Measurements from ENCODE around the gene DVL1. TPM values are rescaled to one million over a fixed set of nuclear protein-coding genes. Genes with fewer than 3 reads are reported as not detected.

Gene DVL1
- total RNA-seq, 1 donor from 2014 or later: 55.0 TPM

DNA sequence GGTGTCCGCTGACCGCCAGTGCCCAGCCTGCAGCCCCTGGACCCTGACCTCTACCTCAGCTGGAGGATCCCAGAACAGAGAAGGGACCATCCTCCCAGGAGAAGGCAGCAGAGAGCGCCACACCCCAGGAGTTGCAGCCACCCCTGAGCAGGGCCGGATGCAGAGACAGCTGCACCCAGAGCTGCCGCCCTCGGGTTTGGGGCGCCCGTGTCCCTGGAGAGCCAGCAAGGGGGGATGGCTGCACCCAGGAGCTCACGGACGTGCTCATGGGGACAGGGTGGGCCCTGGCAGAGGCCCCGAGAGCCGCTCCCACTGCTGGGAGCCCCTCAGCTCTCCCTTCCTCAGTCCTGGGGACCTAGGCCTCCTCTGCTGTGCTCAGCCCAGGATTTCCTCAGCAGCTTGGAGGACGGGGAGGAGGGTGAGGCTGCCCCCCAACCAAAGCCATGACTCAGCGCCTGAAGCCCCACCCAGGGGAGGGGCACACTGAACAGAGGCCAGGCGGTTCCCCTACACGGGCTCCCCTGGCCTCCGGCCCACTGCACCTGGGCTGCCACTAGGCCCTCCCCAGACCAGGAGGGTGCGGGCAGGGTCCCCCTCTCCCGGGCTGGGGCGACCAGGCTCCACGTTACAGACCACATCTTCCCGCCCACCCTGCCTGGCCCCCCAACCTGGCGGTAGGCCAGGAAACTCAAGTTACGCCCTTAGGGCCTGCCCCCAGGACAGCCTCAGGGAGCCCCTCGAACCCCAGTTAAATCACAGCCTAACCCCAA is 43.7 kb downstream of the DVL1 start:
- Mint-ChIP-seq H3K36me3 (ENCODE audit: low read depth, unreplicated experiment) (peaks cover 4% of the 10 kb centered on the region), H3K27ac (ENCODE audit: unreplicated experiment) (peak overlapping the region; percentile 91), H3K4me1 (ENCODE audit: low read depth, unreplicated experiment) (peaks cover 8% of the 10 kb centered on the region), H3K27me3 (ENCODE audit: low read depth, unreplicated experiment) (no peaks in the 10 kb centered on the region), H3K4me3 (ENCODE audit: unreplicated experiment) (peak overlapping the region; percentile 92), H3K9me3 (ENCODE audit: unreplicated experiment) (no peaks in the 10 kb centered on the region)
- Histone ChIP-seq H3K9me3 (ENCODE audit: insufficient read depth, low read depth, low read length) (no peaks in the 10 kb centered on the region), H3K27me3 (ENCODE audit: insufficient read depth, low read length) (no peaks in the 10 kb centered on the region), H3K79me2 (ENCODE audit: insufficient read depth, low read length) (peaks cover 61% of the 10 kb centered on the region), H3K4me1 (ENCODE audit: insufficient read depth, low read length) (peaks cover 41% of the 10 kb centered on the region), H3K4me3 (ENCODE audit: insufficient read depth, low read depth, low read length) (no peak overlapping the region), H3K36me3 (ENCODE audit: insufficient read depth, low read length) (no peaks in the 10 kb centered on the region), H3K9ac (ENCODE audit: low read length) (peak overlapping the region; percentile 79), H4K20me1 (ENCODE audit: insufficient read depth, low read length) (peaks cover 67% of the 10 kb centered on the region), H3K4me2 (ENCODE audit: low read length) (peak overlapping the region; percentile 88), H3K27ac (ENCODE audit: low read depth, low read length) (peak overlapping the region; percentile 40), H2AFZ (ENCODE audit: low read depth, low read length) (no peak overlapping the region)
- DNase-seq (ENCODE audit: low read depth): peak; percentile 61
- no peak for TF ChIP-seq EZH2 (IDR thresholded peaks at IDR 0.05; ENCODE audit: insufficient read depth, low read length)
- TF ChIP-seq, protein P1, sequence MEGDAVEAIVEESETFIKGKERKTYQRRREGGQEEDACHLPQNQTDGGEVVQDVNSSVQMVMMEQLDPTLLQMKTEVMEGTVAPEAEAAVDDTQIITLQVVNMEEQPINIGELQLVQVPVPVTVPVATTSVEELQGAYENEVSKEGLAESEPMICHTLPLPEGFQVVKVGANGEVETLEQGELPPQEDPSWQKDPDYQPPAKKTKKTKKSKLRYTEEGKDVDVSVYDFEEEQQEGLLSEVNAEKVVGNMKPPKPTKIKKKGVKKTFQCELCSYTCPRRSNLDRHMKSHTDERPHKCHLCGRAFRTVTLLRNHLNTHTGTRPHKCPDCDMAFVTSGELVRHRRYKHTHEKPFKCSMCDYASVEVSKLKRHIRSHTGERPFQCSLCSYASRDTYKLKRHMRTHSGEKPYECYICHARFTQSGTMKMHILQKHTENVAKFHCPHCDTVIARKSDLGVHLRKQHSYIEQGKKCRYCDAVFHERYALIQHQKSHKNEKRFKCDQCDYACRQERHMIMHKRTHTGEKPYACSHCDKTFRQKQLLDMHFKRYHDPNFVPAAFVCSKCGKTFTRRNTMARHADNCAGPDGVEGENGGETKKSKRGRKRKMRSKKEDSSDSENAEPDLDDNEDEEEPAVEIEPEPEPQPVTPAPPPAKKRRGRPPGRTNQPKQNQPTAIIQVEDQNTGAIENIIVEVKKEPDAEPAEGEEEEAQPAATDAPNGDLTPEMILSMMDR (IDR thresholded peaks at IDR 0.05; ENCODE audit: insufficient read depth, low read depth, low read length): no peak
- FAIRE-seq: no peak

DNA sequence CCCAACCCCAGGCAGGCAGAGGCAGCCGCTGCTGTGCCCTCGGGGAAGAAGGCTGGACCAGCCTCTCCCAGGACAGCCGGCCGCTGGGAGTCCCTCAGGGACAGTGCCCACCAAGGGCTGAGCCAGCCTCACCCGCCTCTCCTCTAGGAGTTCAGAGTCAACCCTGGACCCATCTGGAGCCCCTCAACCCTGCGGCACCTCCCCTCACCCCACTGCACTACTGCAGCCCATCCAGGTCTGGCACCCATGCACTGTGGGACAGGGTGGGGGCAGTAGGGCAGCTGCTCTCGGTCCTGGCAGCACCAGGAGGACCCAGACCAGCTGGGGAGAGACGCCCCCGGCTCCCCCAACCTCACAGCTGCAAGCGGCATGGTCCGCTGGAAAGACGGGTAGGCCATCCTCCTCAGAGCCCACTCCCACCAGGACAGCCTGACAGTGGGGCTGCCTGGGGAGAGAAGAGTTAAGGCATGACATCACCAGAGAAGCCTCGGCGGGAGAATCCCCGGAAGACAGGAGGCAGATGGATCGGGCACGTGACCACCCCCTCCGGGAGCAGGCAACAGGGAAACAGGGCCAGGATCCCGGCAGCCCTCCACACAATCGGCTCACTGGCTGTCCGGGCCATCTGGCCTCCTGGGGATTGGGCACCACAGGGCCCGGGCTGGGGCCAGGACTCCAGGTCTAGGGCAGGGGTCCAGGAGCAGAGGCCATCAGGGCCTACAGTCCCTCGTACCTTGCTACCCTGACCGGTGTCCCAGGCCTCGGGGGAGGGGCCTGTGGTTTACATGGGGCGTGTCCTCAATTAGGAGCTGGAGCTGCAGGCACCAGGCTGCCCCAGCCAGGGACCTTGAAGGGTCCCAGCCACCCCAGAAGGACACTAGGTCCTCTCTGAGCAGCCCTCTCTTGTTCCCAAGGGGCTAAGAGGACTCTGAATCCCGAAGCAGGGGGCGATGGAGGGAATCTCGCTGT is 44.6 kb downstream of the DVL1 start:
- Histone ChIP-seq H3K4me2 (ENCODE audit: low read length) (peak overlapping the region; percentile 88), H4K20me1 (ENCODE audit: insufficient read depth, low read length) (peaks cover 67% of the 10 kb centered on the region), H3K27me3 (ENCODE audit: insufficient read depth, low read length) (no peaks in the 10 kb centered on the region), H3K4me3 (ENCODE audit: insufficient read depth, low read depth, low read length) (no peak overlapping the region), H2AFZ (ENCODE audit: low read depth, low read length) (no peak overlapping the region), H3K9ac (ENCODE audit: low read length) (peak overlapping the region; percentile 49), H3K4me1 (ENCODE audit: insufficient read depth, low read length) (peaks cover 38% of the 10 kb centered on the region), H3K27ac (ENCODE audit: low read depth, low read length) (peak overlapping the region; percentile 40), H3K9me3 (ENCODE audit: insufficient read depth, low read depth, low read length) (no peaks in the 10 kb centered on the region), H3K36me3 (ENCODE audit: insufficient read depth, low read length) (no peaks in the 10 kb centered on the region), H3K79me2 (ENCODE audit: insufficient read depth, low read length) (peaks cover 53% of the 10 kb centered on the region)
- H3K4me3 Mint-ChIP-seq (ENCODE audit: unreplicated experiment): peak overlapping the region; percentile 57
- no peaks in the 10 kb centered on the region for H3K9me3 Mint-ChIP-seq (ENCODE audit: unreplicated experiment)
- no peaks in the 10 kb centered on the region for H3K27me3 Mint-ChIP-seq (ENCODE audit: low read depth, unreplicated experiment)
- peak overlapping the region; percentile 41 for H3K27ac Mint-ChIP-seq (ENCODE audit: unreplicated experiment)
- no peak for TF ChIP-seq EZH2 (IDR thresholded peaks at IDR 0.05; ENCODE audit: insufficient read depth, low read length)
- TF ChIP-seq, protein P1 (IDR thresholded peaks at IDR 0.05; ENCODE audit: insufficient read depth, low read depth, low read length): no peak
- no peak for FAIRE-seq
- H3K36me3 Mint-ChIP-seq (ENCODE audit: low read depth, unreplicated experiment): peaks cover 4% of the 10 kb centered on the region
- DNase-seq (ENCODE audit: low read depth): peak; percentile 55
- H3K4me1 Mint-ChIP-seq (ENCODE audit: low read depth, unreplicated experiment): peaks cover 8% of the 10 kb centered on the region
